Neuronal stem cell (in vitro differentiated cells): ENCODE results near the gene NINJ2.
"Not testable (repeated sequence)": the region's sequence is repeated elsewhere in the genome, so short reads cannot be mapped to it uniquely, and the experiment has no call there.

Source experiments
- DNase-seq: peaks from one replicate; pipeline ENCODE4 v3.0.0-alpha.2; 2013; ENCODE audit warnings: low spot score
- H2AFZ ChIP-seq: one replicate; pipeline ENCODE4 v1.6.1; 2013; ENCODE audit warnings: mild to moderate bottlenecking, low read length, inconsistent platforms
- H2AK5ac ChIP-seq: 2 replicates; pipeline ENCODE4 v1.6.1; 2013; ENCODE audit warnings: low read depth, mild to moderate bottlenecking, inconsistent platforms, low read length, moderate library complexity, mixed read lengths
- H2BK120ac ChIP-seq: 2 replicates; pipeline ENCODE4 v1.6.1; 2013; ENCODE audit warnings: low read depth, mild to moderate bottlenecking, inconsistent platforms, low read length, moderate library complexity, mixed read lengths
- H2BK12ac ChIP-seq: one replicate; pipeline ENCODE4 v1.6.1; 2013; ENCODE audit warnings: low read length, inconsistent platforms
- H2BK15ac ChIP-seq: 2 replicates; pipeline ENCODE4 v1.6.1; 2013; ENCODE audit warnings: mild to moderate bottlenecking, low read length, inconsistent platforms, mixed read lengths
- H2BK5ac ChIP-seq: one replicate; pipeline ENCODE4 v1.6.1; 2013; ENCODE audit warnings: inconsistent platforms, mild to moderate bottlenecking, low read length, moderate library complexity
- H3K14ac ChIP-seq: one replicate; pipeline ENCODE4 v1.6.1; 2013; ENCODE audit warnings: low read length, inconsistent platforms
- H3K18ac ChIP-seq: 2 replicates; pipeline ENCODE4 v1.6.1; 2013; ENCODE audit warnings: low read length, inconsistent platforms
- H3K23ac ChIP-seq: 2 replicates; pipeline ENCODE4 v1.6.1; 2013; ENCODE audit warnings: low read depth, mild to moderate bottlenecking, mixed read lengths, low read length, inconsistent platforms; ENCODE audit not compliant: poor library complexity
- H3K27ac ChIP-seq: replicated peaks from 3 replicates; pipeline ENCODE4 v1.5.1; 2013; ENCODE audit warnings: low read length, inconsistent platforms
- H3K27me3 ChIP-seq, 3 experiments: 2 replicates each; pipeline ENCODE4 v1.6.1; 2013; ENCODE audit warnings: low read length in 3 of 3, mild to moderate bottlenecking in 2 of 3, inconsistent platforms in 1 of 3, low read depth in 1 of 3, mixed read lengths in 1 of 3, moderate library complexity in 1 of 3; ENCODE audit not compliant: control insufficient read depth in 3 of 3, insufficient read depth in 3 of 3
- H3K36me3 ChIP-seq, 2 donors: replicated peaks in 1 of 2; 2 replicates each; pipeline ENCODE4 v1.6.1; 2013; ENCODE audit warnings: low read length in 2 of 2; ENCODE audit not compliant: control insufficient read depth in 2 of 2, insufficient read depth in 2 of 2
- H3K4ac ChIP-seq: 2 replicates; pipeline ENCODE4 v1.6.1; 2013; ENCODE audit warnings: inconsistent platforms, mild to moderate bottlenecking, low read length, moderate library complexity
- H3K4me1 ChIP-seq, 2 donors: 1 replicate in 1 of 2; 2 replicates in 1 of 2; pipeline ENCODE4 v1.6.1; 2013; ENCODE audit warnings: low read length in 2 of 2, low read depth in 1 of 2; ENCODE audit not compliant: control insufficient read depth in 2 of 2, insufficient read depth in 1 of 2
- H3K4me2 ChIP-seq: one replicate; pipeline ENCODE4 v1.6.1; 2013; ENCODE audit warnings: mild to moderate bottlenecking, low read length, inconsistent platforms; ENCODE audit not compliant: insufficient read depth, poor library complexity, severe bottlenecking
- H3K4me3 ChIP-seq, 2 donors: 2 replicates each; pipeline ENCODE4 v1.5.1; 2013; ENCODE audit warnings: low read length in 2 of 2, mild to moderate bottlenecking in 2 of 2, inconsistent platforms in 1 of 2, moderate library complexity in 1 of 2
- H3K79me1 ChIP-seq: one replicate; pipeline ENCODE4 v1.6.1; 2013; ENCODE audit warnings: low read depth, mild to moderate bottlenecking, inconsistent platforms, low read length, moderate library complexity
- H3K9ac ChIP-seq: one replicate; pipeline ENCODE4 v1.6.1; 2013; ENCODE audit warnings: mild to moderate bottlenecking, low read depth, low read length, inconsistent platforms; ENCODE audit not compliant: poor library complexity
- H3K9me3 ChIP-seq, 2 donors: replicated peaks in 1 of 2; 2 replicates each; pipeline versions ENCODE3 to v1.6.1; 2013; ENCODE audit warnings: low read length in 2 of 2, mild to moderate bottlenecking in 2 of 2, inconsistent platforms in 1 of 2, low read depth in 1 of 2, mixed read lengths in 1 of 2, moderate library complexity in 1 of 2; ENCODE audit not compliant: control insufficient read depth in 2 of 2, insufficient read depth in 1 of 2
- H4K8ac ChIP-seq: one replicate; pipeline ENCODE4 v1.6.1; 2013; ENCODE audit warnings: low read depth, mild to moderate bottlenecking, inconsistent platforms, low read length, moderate library complexity
- H4K91ac ChIP-seq: one replicate; pipeline ENCODE4 v1.6.1; 2013; ENCODE audit warnings: low read length, low read depth, mild to moderate bottlenecking, inconsistent platforms; ENCODE audit not compliant: poor library complexity
- WGBS, 2 donors: extraction: QIAGEN DNeasy Blood & Tissue Kit; methylation state at CpG; one replicate each; pipeline ENCODE4 v1.1.7; 2013; ENCODE audit warnings: missing lambda C conversion rate in 2 of 2, mixed read lengths in 1 of 2; ENCODE audit not compliant: insufficient read length in 2 of 2, insufficient replicate concordance in 1 of 2; ENCODE audit errors: extremely low coverage in 2 of 2; 5-methylcytosine and 5-hydroxymethylcytosine counted together

The NINJ2 gene

DNA sequence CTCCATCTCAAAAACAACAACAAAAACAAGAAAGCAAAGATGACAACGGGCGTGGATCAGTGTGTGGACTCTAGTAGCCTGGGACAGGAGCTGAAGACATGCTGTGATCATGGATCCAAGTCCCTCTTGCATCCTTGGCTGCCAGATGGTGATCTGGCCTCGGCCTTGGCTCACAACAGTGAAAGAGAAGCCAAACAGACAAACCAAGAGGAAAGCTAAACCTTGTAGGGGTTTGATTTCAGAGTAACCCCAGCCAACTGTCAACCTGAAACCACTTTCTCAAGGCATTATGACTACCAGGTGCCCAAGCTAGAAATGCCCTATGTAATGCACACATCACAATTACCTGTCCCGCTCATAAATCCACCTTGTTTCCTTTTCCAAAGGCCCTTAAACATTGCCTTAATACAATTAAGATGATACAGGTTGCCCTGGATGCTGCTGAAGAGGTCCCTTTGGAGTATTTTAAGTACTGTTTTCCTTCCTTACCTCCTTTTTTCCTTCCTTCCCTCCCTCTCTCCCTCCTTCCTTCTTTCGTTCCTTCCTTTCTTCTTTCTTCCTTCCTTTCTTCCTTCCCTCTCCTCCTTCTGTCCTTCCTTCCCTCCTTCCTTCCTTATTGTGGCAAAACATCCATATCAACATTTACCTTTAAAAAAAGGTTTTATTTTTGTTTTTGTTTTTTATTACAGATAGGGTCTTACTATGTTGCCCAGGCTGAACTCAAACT is 41.4 kb upstream of the NINJ2 start:
- Histone ChIP-seq H3K9me3 (peaks cover 0 to 2% of the 10 kb centered on the region in 2 donors), H2BK5ac (no peak overlapping the region), H2AK5ac (no peak overlapping the region), H3K27ac (no peak overlapping the region), H2AFZ (no peak overlapping the region), H3K23ac (no peak overlapping the region), H2BK12ac (no peak overlapping the region), H4K8ac (peak overlapping the region; percentile 43), H3K9ac (no peak overlapping the region), H3K27me3 (no peaks in the 10 kb centered on the region), H3K79me1 (no peaks in the 10 kb centered on the region), H3K4me2 (no peak overlapping the region), H3K14ac (no peak overlapping the region), H3K4ac (no peak overlapping the region), H3K4me1 (peaks cover 0 to 3% of the 10 kb centered on the region in 2 donors), H2BK15ac (peak overlapping the region; percentile 37), H3K4me3 (no peak overlapping the region), H4K91ac (no peak overlapping the region), H3K36me3 (no peaks in the 10 kb centered on the region), H2BK120ac (peak overlapping the region; percentile 61), H3K18ac (no peak overlapping the region)
- no peak for DNase-seq
- WGBS, 2 donors = no CpG with 5 or more reads among the region's 5 CpGs

DNA sequence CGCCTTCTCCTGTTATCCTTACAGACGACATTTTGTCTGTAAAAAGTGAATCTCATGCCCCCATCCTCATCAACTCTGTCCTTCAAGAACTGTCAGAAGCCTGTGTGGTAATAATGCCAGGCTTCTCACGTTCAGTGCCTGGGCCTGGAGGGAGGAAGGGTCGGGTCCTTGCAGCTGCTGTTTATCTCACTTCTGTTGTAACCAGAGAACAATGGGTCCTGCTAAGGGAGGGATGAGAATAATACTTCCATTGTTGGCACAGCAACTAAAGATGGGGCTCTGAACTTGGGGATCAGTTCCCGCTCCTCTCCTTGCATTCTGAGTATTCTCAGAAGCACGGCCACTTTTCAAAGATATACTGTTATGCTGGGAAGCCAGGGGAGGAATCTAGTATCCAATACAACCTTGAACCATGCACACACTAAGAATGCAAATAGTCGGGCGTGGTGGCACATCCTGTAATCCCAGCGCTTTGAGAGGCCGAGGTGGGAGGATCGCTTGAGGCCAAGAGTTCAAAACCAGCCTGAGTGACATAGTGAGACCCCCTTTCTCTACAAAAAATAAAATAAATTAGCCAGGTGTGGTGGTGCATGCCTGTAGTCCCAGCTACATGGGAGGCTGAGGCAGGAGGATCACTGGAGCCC is 38.8 kb upstream of the NINJ2 start:
- Histone ChIP-seq H3K4ac (no peak overlapping the region), H2AK5ac (no peak overlapping the region)
- WGBS, 2 donors = no CpG with 5 or more reads among the region's 11 CpGs

DNA sequence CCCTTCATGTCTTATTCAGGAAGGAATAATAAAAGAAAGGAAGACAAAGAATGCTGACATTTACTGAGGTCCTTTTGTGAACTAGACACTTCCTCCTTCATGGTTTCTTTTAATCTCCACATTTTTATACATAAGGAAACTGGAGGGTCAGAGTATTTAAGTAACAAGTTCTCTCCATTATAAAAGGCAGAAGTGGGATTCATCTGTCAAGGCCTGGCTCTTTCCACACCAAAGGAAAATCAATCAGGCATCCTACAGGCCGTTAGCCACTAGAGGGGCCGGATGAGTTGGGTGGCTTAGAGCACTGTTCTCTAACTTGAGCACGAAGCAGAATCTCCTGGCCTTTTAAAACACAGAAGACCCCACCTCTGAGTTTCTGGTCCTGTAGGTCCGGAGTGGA is 36.8 kb upstream of the NINJ2 start:
- H3K36me3 ChIP-seq = no peaks in the 10 kb centered on the region
- H2AFZ ChIP-seq = peak overlapping the region; percentile 13
- no peak overlapping the region for H4K91ac ChIP-seq
- H2AK5ac ChIP-seq = no peak overlapping the region
- WGBS, 2 donors = no CpG with 5 or more reads among the region's 4 CpGs
- H3K23ac ChIP-seq = no peak overlapping the region
- H2BK15ac ChIP-seq = no peak overlapping the region
- no peak overlapping the region for H3K9ac ChIP-seq
- no peak overlapping the region for H3K4ac ChIP-seq
- no peaks in the 10 kb centered on the region for H3K27me3 ChIP-seq
- no peak overlapping the region for H4K8ac ChIP-seq
- H3K27ac ChIP-seq = no peak overlapping the region
- H3K14ac ChIP-seq = no peak overlapping the region
- H3K4me1 ChIP-seq = peaks cover 2 to 4% of the 10 kb centered on the region in 2 donors
- DNase-seq = no peak
- H3K18ac ChIP-seq = no peak overlapping the region
- no peak overlapping the region for H2BK12ac ChIP-seq
- no peak overlapping the region for H3K4me3 ChIP-seq
- no peak overlapping the region for H2BK5ac ChIP-seq
- peaks cover 7 to 12% of the 10 kb centered on the region in 2 donors for H3K9me3 ChIP-seq
- no peaks in the 10 kb centered on the region for H3K79me1 ChIP-seq
- no peak overlapping the region for H2BK120ac ChIP-seq
- H3K4me2 ChIP-seq = no peak overlapping the region

More for the DNA sequence above, 38.8 kb upstream of the NINJ2 start:
- no peak overlapping the region for H2AFZ ChIP-seq
- no peaks in the 10 kb centered on the region for H3K27me3 ChIP-seq
- H3K23ac ChIP-seq = no peak overlapping the region
- no peaks in the 10 kb centered on the region for H3K36me3 ChIP-seq
- no peak overlapping the region for H3K4me2 ChIP-seq
- no peak overlapping the region for H2BK120ac ChIP-seq
- no peak overlapping the region for H3K18ac ChIP-seq
- H3K9ac ChIP-seq = no peak overlapping the region
- no peak overlapping the region for H2BK12ac ChIP-seq
- H3K4me3 ChIP-seq = no peak overlapping the region
- H2BK5ac ChIP-seq = no peak overlapping the region
- H3K27ac ChIP-seq = no peak overlapping the region
- peaks cover 0 to 2% of the 10 kb centered on the region in 2 donors for H3K4me1 ChIP-seq
- H4K91ac ChIP-seq = no peak overlapping the region
- H3K9me3 ChIP-seq = peaks cover 4 to 12% of the 10 kb centered on the region in 2 donors
- no peak for DNase-seq
- no peak overlapping the region for H2BK15ac ChIP-seq
- no peak overlapping the region for H3K14ac ChIP-seq
- no peaks in the 10 kb centered on the region for H3K79me1 ChIP-seq
- H4K8ac ChIP-seq = no peak overlapping the region

DNA sequence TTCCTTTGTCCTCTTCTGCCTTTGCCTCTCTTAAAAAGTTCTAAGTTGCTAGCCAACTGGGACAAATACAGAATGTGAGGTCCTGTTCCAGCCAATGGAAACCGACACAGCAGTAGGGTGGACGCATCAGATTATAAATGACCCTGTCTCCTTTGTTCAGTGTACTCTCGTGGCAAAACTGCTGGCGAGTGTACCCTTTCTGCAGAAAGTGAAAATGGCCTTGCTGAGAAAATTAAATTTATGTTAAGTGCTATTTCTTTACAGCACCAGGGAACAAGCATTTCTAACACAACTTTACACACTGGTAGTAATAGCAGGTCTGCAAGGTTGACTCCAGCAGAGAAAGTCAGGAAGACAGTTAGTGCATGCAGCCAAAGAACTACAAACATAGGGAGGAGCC is 35.0 kb upstream of the NINJ2 start:
- H3K36me3 ChIP-seq, H3K23ac ChIP-seq, H2BK12ac ChIP-seq, H3K79me1 ChIP-seq, H3K27ac ChIP-seq, H3K27me3 ChIP-seq, H2BK120ac ChIP-seq, H3K18ac ChIP-seq, H3K4me3 ChIP-seq, H2AK5ac ChIP-seq, H3K4me2 ChIP-seq, H4K8ac ChIP-seq, H3K14ac ChIP-seq, H3K9ac ChIP-seq, H2BK5ac ChIP-seq, H4K91ac ChIP-seq, H3K4me1 ChIP-seq, H3K4ac ChIP-seq, DNase-seq, H2BK15ac ChIP-seq, H2AFZ ChIP-seq: not testable (repeated sequence)
- peaks cover 14 to 25% of the 10 kb centered on the region in 2 donors for H3K9me3 ChIP-seq
- no CpG with 5 or more reads among the region's 4 CpGs for WGBS, 2 donors
